GM21360 (cell line): Measurements from ENCODE around the gene FAM13A.

Experiments
- ATAC-seq: cut with Tn5 transposase; IDR thresholded peaks from one replicate; pipeline ENCODE4 v1.9.1; 2021; ENCODE audit warnings: mild to moderate bottlenecking, moderate library complexity; ENCODE audit not compliant: unreplicated experiment

Gene FAM13A

DNA sequence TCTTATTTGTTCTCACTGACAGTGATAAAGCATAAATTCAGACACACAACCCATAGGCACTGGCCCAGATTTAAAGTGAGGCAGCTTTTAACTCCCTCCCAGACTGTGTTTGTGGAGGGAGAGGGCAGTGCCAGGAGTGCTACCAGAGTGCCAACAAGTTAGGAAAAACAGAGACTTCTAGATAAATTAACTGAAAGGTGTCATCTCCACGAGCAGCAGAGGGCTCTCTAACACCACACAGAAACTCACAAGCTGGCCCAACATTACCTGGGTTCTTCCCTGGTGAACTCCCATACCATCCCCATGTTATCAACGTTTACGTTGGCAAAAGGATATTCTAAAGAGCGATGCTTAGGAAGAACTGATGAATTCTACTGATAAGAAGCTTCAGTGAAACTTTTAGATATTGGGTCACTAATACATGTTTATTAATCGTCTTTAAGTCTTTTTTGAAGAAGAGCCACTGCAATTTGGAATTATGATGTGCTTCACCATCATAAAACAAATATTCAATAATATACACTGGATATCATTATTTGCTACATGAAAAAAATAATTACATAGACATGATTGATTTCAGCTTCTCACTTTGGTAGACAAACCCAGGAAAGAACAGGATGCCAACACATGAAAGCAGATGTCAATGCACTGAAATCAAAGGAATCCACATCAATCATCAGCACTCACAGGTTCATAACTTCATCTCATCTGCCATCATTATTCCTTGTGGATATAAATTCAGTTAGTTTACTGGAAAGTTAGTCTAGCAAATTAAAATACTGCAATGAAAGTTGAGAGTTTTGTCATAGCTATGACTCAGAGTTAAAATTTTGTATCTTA, 238.1 kb downstream of the FAM13A start:
- no peak for ATAC-seq

- no peak for ATAC-seq
Observed at GRCh38 chr4:88817740-88818139, 239.2 kb downstream of the FAM13A start.

- no peak for ATAC-seq
Observed at GRCh38 chr4:88816360-88816759, 240.6 kb downstream of the FAM13A start.

DNA sequence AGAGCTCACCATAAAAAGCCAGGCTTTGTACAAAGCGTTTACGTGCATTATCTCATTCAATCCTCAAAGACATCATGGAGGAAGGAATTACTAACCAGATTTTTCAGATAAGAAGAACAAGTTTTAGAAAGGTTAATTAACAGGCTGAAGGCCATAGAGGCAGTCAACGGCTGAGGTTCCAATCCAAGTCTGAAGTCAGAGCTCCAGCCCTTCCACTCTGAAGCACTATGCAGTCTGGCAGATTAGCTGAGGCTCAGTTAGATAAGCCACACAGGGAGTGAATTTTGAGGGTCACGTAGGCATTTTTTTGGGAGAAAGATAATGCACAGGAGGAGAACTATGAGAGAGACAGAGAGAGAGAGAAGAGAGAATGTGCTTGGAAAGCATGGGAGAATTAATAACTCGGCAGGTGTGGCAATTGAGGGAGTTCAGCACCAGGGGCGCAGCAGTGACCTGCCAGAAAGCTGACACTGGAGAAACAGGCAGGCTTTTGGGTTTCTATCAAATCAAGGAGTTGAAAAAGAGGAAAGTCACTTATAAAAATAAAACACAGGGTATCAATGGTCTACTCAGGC, 242.9 kb downstream of the FAM13A start:
- no peak for ATAC-seq

- no peak for ATAC-seq
Observed at GRCh38 chr4:88813013-88813412, 244.0 kb downstream of the FAM13A start.

DNA sequence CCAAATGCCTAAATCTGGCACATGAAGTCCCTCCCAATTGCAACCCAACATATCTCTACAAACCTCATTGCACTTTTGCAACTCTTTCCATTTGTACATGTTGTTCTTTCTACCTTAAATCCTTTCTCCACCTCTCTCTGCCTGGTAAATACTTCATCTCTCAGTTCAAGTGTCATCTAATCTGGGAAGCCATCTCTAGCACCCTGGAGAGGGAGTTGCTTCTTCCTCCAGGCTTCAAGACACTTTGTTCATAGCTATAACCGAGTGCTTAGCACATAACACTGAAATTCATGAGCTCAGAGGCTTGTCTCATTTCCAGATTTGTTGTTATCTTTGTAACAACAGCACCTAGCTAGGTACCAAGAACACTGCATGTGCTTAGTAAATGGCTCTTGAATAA, 244.6 kb downstream of the FAM13A start:
- no peak for ATAC-seq

- ATAC-seq: no peak
Observed at GRCh38 chr4:88811904-88812303, 245.1 kb downstream of the FAM13A start.

DNA sequence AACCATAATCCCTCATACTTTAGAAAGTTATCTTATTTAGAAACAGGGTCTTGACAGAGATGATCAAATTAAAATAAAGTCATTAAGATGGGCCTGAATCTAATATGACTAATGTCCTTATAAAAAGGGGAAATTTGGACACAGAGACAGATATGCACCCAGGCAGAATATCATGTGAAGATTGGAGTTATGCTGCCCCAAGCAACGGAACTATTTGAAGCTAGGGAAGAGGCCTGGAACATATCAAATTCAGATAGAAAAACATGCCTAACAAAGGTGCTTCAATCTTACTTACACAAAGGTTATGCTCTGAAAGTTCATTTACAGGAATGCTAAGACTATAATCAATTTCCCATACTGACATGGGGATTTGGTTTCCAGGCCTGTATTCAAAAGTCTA, 246.7 kb downstream of the FAM13A start:
- ATAC-seq: no peak

DNA sequence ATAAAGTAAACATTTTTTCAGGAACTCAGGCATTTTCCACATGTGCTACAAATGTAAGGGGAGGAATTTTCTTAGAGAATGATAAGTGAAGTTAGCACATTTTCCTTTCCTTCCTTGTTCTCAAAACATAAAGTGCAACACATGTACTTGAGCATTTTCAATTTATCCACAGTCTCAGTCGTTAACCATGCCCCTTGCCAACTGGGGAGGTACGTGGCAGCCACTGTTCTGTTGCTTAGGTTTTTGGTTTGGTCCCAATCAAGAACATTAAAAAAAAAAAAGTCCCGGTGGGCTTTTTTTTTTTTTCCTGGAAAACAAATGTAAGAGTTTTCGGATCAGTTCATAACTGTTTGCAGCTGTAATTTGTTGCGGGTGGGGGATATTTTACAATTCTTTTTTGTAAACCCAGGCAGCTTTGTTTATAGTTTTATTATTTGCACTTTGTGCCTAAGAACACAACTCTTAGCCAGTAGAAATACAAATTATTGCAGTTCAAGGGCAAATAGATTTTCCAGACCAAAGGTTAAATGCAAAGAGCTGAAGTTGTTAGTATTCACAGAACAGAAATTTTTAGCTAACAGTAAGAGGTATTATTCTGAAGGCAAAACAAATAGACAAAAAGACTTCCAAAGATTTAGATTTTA, 247.3 kb downstream of the FAM13A start:
- no peak for ATAC-seq

- no peak for ATAC-seq
Observed at GRCh38 chr4:88809101-88809500, 247.9 kb downstream of the FAM13A start.

DNA sequence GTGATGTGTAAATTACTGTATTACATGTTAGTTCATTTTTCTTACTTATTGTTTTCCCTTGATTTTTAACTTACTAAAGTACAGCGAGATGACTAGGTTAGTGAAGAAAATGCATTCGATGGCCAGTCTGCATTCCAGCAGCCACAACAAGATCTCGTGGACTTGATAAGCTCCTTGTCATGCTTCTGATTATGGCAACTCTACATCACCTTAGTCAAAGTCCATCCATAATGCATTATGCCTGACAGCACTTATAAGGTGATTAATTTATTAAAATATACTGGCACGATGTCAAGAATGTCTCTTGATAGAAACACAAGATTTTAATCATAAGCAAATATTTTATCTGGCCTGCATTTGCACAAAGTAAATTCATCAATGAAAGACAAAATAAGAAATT, 249.5 kb downstream of the FAM13A start:
- no peak for ATAC-seq

GRCh38 chr4:88804234-88804633, 252.8 kb downstream of the FAM13A start:
- no peak for ATAC-seq

GRCh38 chr4:88803600-88804096, 253.3 kb downstream of the FAM13A start:
- ATAC-seq: peak; percentile 89

DNA sequence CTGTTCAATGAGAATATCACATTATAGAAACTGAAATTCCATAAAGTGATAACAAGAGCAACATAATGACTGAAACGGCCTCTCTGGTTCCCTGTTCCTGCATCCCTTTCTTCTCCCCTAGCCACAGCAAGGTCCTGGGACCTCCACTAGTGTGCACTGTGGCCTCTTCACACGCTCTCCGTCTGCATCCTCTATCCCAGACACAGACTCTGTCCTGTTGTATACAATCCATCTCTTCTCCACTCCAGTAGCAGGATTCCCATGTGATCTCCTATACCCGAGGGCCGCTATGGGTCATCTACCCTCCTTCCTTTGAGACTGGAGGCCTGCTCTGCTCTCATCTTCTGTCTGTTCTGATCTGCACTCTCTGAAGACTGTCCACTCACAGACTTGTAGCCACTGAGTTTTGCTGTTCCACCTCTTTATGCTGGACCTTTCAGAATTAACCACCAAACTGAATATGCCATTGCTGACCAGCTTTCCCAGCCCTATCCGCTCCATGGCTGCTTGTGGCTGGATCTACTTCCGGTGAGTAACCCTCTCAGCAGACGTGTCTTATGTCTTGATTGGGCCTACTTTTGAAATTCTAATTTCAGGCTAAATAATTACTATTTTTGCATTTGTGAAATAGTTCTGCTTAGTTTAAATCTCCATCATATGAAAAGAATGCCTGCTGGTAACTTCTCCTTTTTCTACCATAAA, 254.2 kb downstream of the FAM13A start:
- no peak for ATAC-seq

GRCh38 chr4:88802138-88802537, 254.8 kb downstream of the FAM13A start:
- ATAC-seq: no peak

DNA sequence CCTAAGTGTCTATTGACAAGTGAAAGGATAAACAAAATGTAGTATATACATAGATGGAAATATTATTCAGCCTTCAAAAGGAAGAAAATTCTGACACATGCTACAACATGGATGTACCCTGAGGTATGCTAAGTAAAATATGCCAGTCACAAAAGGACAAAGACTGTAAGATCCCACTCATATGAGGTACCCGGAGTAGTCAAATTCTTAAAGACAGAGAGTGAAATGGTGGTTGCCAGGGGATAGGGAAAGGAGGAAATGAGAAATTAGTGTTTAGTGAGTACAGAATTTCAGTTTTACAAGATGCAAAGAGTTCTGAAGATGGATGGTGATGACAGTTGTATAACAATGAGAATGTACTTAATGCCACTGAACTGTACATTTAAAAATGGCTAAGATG, 257.1 kb downstream of the FAM13A start:
- ATAC-seq: no peak

DNA sequence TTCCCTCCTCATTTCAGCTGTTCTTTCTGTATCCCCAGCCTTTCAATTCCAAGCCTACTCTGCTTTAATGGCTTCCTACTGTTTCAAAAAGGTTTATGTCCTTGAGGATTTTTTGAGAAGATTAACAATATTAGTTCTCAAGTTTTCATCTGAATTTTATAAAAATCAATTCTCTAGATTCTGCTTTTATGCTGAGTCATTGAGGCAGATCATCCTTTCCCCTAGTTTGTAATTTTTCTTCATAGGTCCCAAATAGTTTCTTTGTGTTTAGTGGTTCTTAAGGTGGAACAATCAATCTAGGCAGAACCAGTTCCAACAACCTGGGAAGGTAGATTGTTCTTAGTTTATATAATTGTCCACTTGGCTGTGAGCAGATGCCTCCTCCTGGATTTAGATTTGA, 259.3 kb downstream of the FAM13A start:
- ATAC-seq: no peak

GRCh38 chr4:88796545-88796944, 260.4 kb downstream of the FAM13A start:
- ATAC-seq: no peak

GRCh38 chr4:88794952-88795351, 262.0 kb downstream of the FAM13A start:
- ATAC-seq: no peak

DNA sequence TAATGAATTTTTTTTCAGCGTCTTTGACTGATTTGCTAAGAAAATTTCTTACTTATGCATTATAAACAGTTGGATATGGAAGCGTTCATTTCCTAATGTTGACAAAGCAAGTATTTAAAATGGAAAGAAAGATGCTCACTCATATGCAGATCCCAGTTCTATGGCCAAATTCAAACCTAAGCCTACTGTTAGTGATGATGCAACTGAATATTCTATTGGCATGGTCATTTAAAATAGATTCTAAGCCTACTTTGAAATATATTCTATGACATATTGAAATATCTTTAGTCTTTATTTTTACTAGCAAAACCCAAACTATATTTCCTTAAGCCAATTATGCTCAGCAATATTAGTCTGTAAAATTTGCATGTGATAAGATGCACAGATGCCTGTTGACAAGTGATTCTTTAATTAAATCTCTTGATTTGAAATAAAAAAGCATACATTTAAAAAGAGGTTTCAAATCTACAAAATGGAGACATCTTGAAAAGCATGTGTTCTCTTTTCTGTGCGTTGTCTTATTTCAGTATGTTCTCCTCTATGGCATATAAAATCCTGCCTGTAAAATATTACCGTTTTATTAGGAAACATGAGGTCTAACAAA, 262.8 kb downstream of the FAM13A start:
- no peak for ATAC-seq

GRCh38 chr4:88793475-88793874, 263.5 kb downstream of the FAM13A start:
- ATAC-seq: no peak
